ENCODE data around the gene FAM187B.
"Not testable (repeated sequence)": the region's sequence is repeated elsewhere in the genome, so short reads cannot be mapped to it uniquely, and the experiment has no call there.

Gene FAM187B

GRCh38 chr19:35247526-35248309 is 19.2 kb upstream of the FAM187B start (continued):
- TF ChIP-seq ZNF140 (tag by site-specific recombination; IDR thresholded peaks at IDR 0.05) = peak; percentile 19; the same call in 1 of the 2 replicates

DNA sequence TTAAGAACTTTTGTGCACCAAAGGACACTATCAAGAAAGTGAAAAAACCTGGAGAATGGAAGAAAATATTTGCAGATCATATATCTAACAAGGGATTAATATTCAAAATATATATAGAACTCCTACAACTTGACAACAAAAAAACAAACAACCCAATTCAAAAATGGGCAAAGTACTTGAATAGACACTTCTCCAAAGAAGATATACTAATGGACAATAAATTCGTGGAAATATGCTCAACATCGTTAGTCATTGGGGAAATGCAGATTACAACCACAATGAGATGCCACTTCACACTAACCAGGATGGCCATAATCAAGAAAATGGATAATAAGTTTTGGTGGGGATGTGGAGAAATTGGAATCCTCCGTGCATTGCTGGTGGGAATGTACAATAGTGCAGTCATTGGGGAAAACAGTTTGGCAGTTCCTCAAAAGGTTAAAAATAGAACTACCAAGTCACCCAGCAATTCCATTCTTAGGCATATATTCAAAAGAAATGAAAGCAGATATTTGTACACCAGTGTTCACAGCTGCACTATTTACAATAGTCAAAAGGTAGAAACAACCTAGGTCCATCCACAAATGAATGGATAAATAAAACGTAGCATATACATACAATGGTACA is 18.0 kb upstream of the FAM187B start:
- ChIA-PET CTCF (no interaction called here), POLR2A (no interaction called here)
- H3K36me3 ChIP-seq (ENCODE audit: control insufficient read depth in 2 of 2, insufficient read depth in 1 of 2, low read length in 2 of 2) = peaks cover 17 to 20% of the 10 kb centered on the region in 2 experiments
- no peak overlapping the region for H3K4me3 ChIP-seq (ENCODE audit: low read depth, low read length)
- peaks cover 3% of the 10 kb centered on the region for H3K9me3 ChIP-seq (ENCODE audit: control insufficient read depth, insufficient read depth, low read depth, low read length)
- TF ChIP-seq ZBTB48 (tag by site-specific recombination; IDR thresholded peaks at IDR 0.05) = no peak
- H3K27ac ChIP-seq (ENCODE audit: extremely low read depth, low read depth, low read length) = no peak overlapping the region
- H3K4me1 ChIP-seq (ENCODE audit: control insufficient read depth, insufficient read depth, low read length) = peaks cover 9% of the 10 kb centered on the region

DNA sequence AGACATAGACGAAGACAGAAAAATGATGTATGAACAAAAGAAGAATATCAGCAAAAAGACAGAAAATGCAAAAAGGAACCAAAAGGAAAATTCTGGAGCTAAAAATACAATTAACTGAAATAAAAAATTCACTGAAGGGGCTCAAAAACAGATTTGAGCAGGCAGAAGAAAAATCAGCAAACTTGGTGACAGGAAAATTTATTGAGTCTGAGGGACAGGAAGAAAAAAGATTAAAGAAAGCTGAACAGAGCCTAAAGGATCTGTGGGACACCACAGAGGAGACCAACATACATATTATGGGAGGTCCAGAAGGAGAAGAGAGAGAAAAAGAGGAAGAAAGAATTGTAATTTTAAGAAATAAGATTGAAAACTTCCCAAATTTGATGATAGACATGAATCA is 12.9 kb upstream of the FAM187B start:
- no peak overlapping the region for H3K4me3 ChIP-seq (ENCODE audit: low read depth, low read length)
- H3K27ac ChIP-seq (ENCODE audit: extremely low read depth, low read depth, low read length) = no peak overlapping the region
- CTCF ChIA-PET = interaction anchor here (0.6 to 2.4 kb wide), 8 partner anchors 18 to 177 kb away, joined by 3 to 16 read pairs (median 3); partner anchors contain the start of genes FXYD7 and LGI4
- POLR2A ChIA-PET = interaction anchor here (0.7 to 1.6 kb wide), 2 partner anchors 24 to 100 kb away, joined by 3 to 4 read pairs; no protein-coding TSS in a partner anchor
- peaks cover 8% of the 10 kb centered on the region for H3K9me3 ChIP-seq (ENCODE audit: control insufficient read depth, insufficient read depth, low read depth, low read length)
- no peaks in the 10 kb centered on the region for H3K4me1 ChIP-seq (ENCODE audit: control insufficient read depth, insufficient read depth, low read length)
- TF ChIP-seq HOXC10 (CRISPR knock-in tag; IDR thresholded peaks at IDR 0.05) = no peak
- TF ChIP-seq ZNF280D (tag by site-specific recombination; IDR thresholded peaks at IDR 0.05) = 0 out of 2 replicates have a peak, but pooled peaks have one; percentile 22
- peak; percentile 67 for TF ChIP-seq ZNF133 (tag by site-specific recombination; IDR thresholded peaks at IDR 0.05)
- H3K36me3 ChIP-seq (ENCODE audit: control insufficient read depth in 2 of 2, insufficient read depth in 1 of 2, low read length in 2 of 2) = 0 out of 3 replicates have a peak, but pooled peaks cover 0 to 5% of the 10 kb centered on the region in 2 experiments

DNA sequence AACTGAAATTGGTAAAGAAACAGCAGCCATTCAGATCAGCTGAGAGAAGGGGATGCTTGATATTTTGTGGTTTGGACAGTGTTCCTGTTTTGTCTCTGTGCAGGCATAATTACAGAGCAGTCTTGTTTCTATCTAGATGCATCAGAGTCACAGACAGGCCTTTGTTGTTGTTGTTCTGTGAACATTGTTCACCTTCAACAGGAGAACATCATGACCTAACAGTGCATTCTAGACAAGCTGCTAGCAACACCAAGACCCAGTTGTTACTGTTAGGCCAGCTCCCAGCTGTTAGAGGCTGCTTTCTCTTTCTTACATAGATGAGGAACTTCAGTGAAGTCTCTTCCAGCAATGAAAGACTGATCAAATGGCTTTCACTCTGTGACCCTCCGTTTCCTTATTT is 11.8 kb upstream of the FAM187B start:
- ChIA-PET CTCF (interaction anchor here (0.6 to 1.9 kb wide), 6 partner anchors 30 to 176 kb away, joined by 3 to 9 read pairs (median 4); partner anchors contain the start of gene LGI4), POLR2A (no interaction called here)
- TF ChIP-seq OVOL3 (tag by site-specific recombination; IDR thresholded peaks at IDR 0.05) = no peak
- no peak for TF ChIP-seq ZNF473 (tag by site-specific recombination; IDR thresholded peaks at IDR 0.05)
- no peaks in the 10 kb centered on the region for H3K4me1 ChIP-seq (ENCODE audit: control insufficient read depth, insufficient read depth, low read length)
- peaks cover 8% of the 10 kb centered on the region for H3K9me3 ChIP-seq (ENCODE audit: control insufficient read depth, insufficient read depth, low read depth, low read length)
- H3K4me3 ChIP-seq (ENCODE audit: low read depth, low read length) = no peak overlapping the region
- no peaks in the 10 kb centered on the region for H3K36me3 ChIP-seq (ENCODE audit: control insufficient read depth in 2 of 2, insufficient read depth in 1 of 2, low read length in 2 of 2)
- no peak overlapping the region for H3K27ac ChIP-seq (ENCODE audit: extremely low read depth, low read depth, low read length)

DNA sequence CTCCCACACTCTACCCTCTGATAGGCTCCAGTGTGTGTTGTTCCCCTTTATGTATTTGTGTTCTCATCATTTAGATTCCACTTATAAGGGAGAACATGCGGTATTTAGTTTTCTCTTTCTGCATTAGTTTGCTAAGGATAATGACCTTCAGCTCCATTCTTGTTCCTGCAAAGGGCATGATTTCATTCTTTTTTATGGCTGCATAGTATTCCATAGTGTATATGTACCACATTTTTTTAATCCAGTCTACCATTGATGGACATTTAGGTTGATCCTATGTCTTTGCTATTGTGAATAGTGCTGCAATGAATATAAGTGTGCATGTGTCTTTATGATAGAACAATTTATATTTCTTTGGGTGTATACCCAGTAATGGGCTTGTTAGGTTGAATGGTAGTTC is 11.1 kb upstream of the FAM187B start:
- H3K9me3 ChIP-seq (ENCODE audit: control insufficient read depth, insufficient read depth, low read depth, low read length); H3K4me3 ChIP-seq (ENCODE audit: low read depth, low read length); POLR2A ChIA-PET; H3K4me1 ChIP-seq (ENCODE audit: control insufficient read depth, insufficient read depth, low read length); H3K27ac ChIP-seq (ENCODE audit: extremely low read depth, low read depth, low read length); H3K36me3 ChIP-seq (ENCODE audit: control insufficient read depth in 2 of 2, insufficient read depth in 1 of 2, low read length in 2 of 2): not testable (repeated sequence)
- CTCF ChIA-PET = interaction anchor here (0.6 to 1.9 kb wide), 6 partner anchors 16 to 605 kb away, joined by 3 to 9 read pairs (median 4); partner anchors contain the start of genes FXYD7 and LGI4
- TF ChIP-seq ZNF280D (tag by site-specific recombination; IDR thresholded peaks at IDR 0.05) (peak; percentile 52; the same call in 1 of the 2 replicates), ZNF146 (tag by site-specific recombination; IDR thresholded peaks at IDR 0.05) (peak; percentile 99), ZNF580 (tag by site-specific recombination; IDR thresholded peaks at IDR 0.05) (peak; percentile 65; the same call in 1 of the 2 replicates)
